ENCODE results near the gene OTOG.

The OTOG gene

GRCh38 chr11:17561111-17561415, 14.0 kb downstream of the OTOG start:
- DNase-seq (ENCODE audit: low read depth), result no peak

- DNase-seq (ENCODE audit: low read depth), result no peak
Measured at GRCh38 chr11:17561526-17561925, 14.5 kb downstream of the OTOG start.

- DNase-seq (ENCODE audit: low read depth), result no peak
Measured at GRCh38 chr11:17563231-17563646, 16.2 kb downstream of the OTOG start.

DNA sequence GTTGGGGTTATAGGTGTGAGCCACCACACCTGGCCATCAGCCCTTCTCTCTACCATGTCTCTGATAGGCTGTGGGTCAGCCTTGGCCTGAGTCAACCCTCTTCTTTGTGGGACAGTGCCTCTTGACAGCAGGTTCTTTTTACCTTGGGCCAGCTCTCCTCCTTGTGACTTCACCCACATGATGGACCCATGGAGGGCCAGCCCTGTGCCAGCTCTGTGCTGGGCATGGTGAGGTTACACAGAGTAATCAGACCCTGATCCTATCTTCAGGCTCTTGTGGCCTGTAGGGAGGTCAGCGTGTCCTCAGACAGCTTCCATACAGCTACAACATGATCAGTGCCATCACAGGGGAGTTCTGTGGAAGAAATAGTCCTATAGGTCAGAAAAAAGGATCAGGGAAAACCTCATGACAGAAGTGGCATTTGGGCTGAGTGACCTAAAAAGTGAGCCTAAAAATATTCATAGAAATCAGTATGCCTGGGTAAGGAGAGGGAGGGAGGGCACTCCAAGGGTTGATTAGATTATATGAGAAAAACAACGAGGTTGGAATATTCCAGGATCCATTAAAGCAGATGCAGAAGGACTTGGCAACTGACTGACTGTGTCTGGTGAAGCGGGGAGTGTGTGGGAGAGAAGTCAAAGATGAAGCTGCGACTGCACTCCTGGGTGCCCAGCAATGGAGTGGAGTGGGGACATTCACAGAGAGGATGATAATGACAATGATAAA, 17.1 kb downstream of the OTOG start:
- no peak for DNase-seq (ENCODE audit: low read depth)

DNA sequence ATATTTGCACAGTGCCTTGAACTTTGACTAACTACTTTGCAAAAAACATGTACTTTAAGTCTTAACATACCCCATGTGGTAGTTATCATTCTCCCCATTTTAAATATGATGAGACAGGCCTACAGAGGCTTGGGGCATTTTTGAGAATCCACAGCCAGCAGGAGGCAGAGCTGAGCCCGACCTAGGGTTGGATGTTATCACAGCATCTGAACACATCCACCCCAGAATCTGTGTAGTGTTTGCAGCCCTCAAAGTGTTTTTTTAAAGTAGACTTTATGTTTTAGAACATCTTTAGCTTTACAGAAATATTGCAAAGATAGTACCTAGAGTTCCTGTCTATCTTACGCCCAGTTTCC, 17.6 kb downstream of the OTOG start:
- no peak for DNase-seq (ENCODE audit: low read depth)

DNA sequence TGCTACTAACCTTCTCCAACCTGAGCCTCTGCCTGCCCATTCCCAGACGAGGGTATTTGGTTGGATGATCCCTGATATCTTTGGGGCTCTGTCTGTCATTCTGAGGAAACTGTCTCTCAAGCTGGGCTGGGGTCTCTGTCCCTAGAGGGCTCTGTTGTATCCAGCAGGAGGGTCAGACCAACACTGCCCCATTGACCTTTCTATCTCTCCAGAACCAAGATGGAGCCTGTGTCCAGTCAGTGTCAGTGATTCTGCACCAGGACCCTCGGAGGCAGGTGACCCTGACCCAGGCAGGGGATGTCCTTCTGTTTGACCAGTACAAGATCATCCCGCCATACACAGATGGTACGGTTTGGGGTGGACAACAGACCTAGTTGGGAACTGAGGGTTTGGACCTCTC, 21.9 kb downstream of the OTOG start:
- DNase-seq (ENCODE audit: low read depth), result no peak

GRCh38 chr11:17570034-17570433, 23.0 kb downstream of the OTOG start:
- no peak for DNase-seq (ENCODE audit: low read depth)

DNA sequence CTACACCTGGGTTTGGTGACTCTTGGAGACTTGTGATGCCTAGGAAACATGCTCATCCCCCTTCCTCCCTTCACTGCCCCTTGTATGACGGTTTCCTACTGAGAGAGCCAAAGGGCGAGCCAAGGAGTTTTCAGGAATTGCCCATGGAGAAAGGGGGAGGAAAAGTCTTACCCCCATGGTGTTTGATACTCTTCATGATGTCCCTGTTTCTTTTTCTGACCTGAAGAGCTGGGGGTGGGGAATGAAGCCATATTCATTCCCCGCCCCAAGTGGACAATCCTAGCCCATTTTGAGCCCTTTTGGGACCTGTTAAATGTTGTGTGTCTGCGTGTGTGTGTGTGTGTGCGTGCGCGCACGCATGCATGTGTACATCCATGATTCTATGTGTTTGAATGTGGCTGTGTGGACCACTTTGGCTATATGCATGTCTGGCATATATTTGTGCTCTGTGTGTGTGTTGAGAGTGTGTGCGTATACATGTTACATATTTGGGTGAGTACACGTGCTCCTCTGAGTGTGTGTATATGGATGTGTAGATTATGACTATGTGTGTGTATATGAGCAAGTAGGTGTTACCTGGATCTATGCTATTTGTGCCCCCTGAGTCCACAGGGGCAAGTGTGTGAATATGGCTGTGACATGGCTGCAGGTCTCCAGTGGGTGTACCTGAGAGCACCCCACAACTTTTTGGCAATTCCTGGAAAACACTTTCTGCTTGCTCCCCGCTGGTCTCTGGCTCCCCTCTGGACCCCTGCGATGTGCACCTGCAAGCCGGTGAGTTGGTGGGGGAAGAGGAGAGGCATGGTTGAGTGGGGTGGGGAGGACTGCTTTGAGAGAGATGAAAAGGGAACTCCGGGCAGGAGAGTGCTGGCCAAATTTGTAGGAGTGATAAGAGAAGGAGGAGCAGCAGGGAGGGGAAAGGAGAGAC, 24.6 kb downstream of the OTOG start:
- DNase-seq (ENCODE audit: low read depth), result no peak

- no peak for DNase-seq (ENCODE audit: low read depth)
Measured at GRCh38 chr11:17572359-17572690, 25.3 kb downstream of the OTOG start.

DNA sequence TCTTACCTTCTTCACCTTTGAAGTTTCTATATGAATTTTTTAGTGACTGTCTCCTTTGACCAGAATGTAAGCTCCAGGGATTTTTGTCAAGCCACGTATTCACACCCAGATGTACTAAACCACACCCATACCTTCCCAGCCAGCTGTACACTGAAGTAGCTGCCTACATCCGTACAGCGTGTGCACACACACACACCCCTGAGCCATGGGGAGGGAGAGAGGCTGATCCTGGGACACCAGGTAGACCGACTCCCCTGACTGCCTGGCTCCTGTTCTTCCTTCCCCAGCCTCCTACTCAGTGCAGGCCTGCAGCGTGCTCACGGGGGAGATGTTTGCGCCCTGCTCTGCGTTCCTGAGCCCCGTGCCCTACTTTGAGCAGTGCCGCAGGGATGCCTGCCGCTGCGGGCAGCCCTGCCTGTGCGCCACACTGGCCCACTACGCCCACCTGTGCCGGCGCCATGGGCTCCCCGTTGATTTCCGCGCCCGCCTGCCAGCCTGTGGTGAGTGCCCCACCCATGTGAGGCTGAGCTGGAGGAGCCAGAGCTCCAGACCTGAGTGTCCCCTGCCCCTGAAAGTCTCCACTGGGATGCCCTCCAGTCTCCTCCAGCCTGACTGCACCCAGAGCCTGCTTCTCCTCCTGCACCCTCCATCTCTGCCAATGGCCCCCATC, 25.9 kb downstream of the OTOG start:
- DNase-seq (ENCODE audit: low read depth), result no peak

- DNase-seq (ENCODE audit: low read depth), result no peak
Measured at GRCh38 chr11:17573526-17573925, 26.5 kb downstream of the OTOG start.

DNA sequence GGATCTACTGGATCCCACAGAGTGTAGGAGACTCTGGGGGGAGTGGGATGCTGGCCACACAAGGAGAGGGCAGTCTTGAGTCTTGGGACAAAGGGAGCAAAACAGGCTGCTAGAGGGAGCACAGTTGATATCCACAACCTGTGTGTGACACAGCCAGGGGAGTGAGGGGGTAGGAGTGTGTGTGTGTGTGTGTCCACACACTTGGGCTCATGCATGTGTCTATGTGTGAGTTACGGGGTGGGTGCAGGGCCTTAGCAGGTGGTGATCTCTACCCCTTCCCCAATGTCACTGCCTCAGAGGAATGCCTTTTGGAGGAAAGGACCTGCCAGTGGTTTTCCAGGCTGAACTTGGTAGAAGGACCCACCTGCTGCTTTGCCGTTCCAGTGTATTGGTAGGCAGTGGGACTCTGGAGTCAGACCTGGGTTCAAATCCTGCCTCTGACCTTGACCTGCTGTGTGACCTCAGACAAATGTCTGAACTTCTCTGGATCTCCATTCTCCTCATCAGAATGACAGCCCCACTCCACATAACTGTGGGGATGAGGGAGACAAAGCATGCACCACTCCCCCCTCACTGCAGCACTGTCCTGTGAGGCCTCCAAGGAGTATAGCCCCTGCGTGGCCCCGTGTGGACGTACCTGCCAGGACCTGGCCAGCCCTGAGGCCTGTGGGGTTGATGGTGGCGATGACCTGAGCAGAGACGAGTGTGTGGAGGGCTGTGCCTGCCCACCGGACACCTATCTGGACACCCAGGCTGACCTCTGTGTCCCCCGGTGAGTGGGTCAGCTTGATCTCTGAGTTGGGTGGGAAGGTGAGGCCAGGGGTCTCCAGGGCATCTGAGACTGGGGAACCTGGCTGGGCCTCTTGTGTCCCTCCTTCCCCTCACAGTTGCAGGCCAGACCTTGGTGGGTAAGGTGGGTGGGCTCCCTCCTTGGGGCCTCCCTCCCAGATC, 27.4 kb downstream of the OTOG start:
- no peak for DNase-seq (ENCODE audit: low read depth)

GRCh38 chr11:17575431-17576425, 28.7 kb downstream of the OTOG start:
- DNase-seq (ENCODE audit: low read depth), result no peak

DNA sequence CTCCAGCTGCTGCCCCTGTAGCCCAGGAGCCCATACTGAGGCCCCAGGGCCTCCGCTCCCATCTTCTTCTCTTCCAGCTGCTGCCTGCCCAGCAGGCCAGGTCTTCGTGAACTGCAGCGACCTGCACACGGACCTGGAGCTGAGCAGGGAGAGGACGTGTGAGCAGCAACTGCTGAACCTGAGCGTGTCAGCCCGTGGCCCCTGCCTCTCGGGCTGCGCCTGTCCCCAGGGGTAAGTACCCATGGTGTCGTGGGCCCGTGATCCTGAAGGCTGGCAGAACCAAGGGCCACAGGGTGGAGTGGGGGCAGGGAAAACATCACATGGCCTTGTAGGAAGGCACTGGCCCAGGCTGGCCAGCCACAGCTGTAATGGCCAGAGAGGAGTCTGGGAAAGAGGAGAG, 31.2 kb downstream of the OTOG start:
- no peak for DNase-seq (ENCODE audit: low read depth)

DNA sequence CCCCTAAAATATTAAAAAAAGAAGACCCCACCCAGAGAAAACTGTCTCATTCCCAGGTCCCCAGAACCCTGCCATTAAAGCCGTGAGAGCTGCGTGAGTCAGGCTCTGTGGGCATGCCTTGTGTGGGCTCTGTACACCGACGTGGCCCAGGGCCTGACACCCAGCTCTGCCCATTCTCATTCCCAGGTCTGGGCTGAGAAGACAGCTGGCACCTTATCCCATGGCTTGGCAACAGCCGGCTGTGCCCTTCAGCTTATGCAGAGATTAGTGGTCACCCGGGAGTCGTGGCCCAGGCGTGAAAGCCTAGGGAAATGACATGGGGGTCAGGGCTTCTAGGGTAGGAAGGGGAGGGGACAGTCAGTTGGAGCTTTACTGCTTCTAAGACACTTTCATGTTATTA, 31.9 kb downstream of the OTOG start:
- DNase-seq (ENCODE audit: low read depth), result no peak

DNA sequence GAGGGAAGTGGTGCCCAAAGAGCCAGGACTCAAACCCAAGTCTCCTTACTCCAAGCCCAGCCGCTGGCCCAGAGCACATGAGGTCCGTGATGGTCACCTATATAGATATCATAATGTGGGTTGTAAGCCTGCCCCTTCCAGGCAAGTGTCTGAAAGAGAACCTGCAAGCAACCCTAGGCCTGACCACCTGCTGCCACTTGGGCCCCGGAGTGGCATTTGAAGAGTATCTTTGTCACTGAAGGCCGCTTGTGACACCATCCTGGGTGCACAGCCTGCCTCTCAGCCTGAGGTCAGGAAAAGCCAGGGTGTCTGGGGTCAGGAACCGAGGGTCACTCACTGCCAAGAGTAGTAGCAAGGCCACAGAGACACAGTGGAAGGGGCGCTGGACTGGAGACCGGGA, 32.4 kb downstream of the OTOG start:
- no peak for DNase-seq (ENCODE audit: low read depth)

GRCh38 chr11:17580271-17580670, 33.2 kb downstream of the OTOG start:
- DNase-seq (ENCODE audit: low read depth), result no peak

- no peak for DNase-seq (ENCODE audit: low read depth)
Measured at GRCh38 chr11:17581036-17581731, 34.1 kb downstream of the OTOG start.

DNA sequence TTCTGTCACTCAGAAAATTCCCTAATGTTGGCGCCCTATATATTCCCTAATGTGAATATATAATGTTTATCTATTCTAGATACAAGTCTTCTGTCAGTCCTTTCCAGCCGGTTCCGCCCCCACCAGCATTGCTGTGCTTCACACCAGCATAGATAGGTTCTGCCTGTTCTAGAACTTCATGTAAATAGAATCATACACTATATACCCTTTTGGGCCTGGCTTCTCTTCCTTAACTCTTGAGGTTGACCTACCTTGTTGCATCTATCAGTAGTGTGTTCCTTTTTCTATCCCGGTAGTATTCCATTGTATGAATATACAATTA, 34.6 kb downstream of the OTOG start:
- DNase-seq (ENCODE audit: low read depth), result no peak

- no peak for DNase-seq (ENCODE audit: low read depth)
Measured at GRCh38 chr11:17585911-17586695, 39.0 kb downstream of the OTOG start.
